T47D (cell line): ENCODE data around the gene ZNF580.

Source experiments
- DNase-seq, 2 experiments: peaks; one replicate each; pipeline versions ENCODE4 v3.0.0 to v3.0.0-alpha.2; 2011 to 2012; ENCODE audit warnings: low read depth in 1 of 2, low spot score in 1 of 2
- JUND ChIP-seq: IDR thresholded peaks from 2 replicates; pipeline ENCODE4 v1.6.1; 2012; ENCODE audit warnings: low read depth
- in situ Hi-C: cut with HindIII; loops from 2 replicates; pipeline ENCODE4 v1.10.0; 2016; ENCODE audit warnings: low sequenced_read_pairs, low pct_unique_long_range_greater_than_20kb

The ZNF580 gene

DNA sequence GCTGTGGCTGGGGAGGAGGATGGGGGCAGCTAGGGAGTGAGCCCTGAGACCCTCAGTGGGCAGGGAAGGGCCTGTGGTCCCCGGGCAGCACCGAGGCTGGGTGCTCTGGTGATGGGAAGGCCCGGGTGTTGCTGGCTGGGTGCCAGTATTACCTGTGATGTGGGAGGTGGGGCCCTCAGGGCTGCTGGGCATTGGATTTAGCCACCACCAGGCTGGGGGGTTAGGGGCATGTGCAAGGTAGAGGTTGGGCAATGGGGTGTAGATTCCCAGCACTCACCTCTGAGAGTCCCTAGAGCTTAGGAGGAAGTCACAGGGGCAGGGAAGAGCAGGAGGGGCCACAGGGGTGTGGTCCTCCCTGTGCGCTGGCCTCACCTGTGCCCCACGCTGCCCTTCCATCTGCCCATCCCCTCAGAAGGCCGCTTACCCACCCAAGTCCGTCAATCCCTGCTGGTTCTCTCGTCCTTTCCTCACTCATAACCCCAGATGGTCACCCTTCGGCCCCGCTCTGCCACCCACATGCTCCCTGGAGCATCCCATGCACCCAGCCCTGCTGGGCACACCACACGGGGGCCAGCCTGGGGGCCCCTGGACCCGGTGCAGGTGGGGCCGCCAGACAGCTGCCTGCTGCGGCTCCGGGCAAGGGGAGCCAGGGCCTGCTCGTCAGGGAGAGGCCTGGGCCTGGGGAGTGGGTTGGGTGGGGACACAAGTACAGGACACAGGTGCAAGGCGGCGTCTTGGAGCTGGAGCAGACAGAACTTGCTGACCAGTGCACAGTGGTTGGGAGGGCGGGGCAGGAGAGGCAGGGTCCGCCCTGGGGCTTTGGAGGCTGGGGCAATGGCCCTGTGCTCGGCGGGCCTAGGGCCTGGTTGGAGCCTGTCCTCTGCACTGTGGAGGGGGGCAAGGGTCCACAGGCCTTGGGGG lies 46.7 kb downstream of the ZNF580 start:
- in situ Hi-C loops: no loop called here
- no peak for DNase-seq
- no peak for TF ChIP-seq JUND

DNA sequence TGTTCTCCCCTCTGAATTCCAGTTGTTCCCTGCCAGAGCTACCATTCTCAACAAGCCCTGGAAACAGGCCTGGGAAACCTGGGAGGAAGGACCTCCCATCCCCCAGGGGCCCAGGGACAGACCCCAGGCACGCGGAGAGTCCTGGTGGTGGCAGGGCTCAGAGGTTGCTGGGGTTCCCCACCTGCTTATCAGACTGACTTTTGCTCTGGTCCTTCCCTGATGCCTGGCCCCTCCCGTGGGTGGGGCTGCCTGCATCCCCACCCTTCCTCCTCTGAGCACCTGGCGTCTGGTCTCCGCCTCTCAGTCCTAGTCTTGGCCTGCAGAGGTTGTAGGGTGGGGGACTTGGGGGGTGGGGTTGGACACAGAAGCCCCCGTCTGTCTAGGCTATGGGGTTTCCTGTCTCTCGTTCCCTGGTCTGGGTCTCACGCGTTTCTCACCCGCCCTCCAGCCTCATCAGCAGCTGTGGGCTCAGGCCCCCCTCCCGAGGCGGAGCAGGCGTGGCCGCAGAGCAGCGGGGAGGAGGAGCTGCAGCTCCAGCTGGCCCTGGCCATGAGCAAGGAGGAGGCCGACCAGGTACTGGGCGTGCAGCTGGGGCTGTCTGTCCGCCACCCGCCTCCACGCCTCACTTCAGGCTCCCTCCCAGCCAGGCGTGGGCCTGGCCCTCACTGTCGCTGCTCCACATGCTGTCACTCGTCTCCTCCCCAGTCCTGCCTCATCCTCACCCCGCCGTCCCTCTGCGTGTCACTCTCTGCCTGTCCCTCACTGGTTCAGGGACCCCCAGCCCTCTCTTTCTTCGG lies 47.8 kb downstream of the ZNF580 start:
- DNase-seq: no peak
- in situ Hi-C loops: no loop called here
- no peak for TF ChIP-seq JUND

DNA sequence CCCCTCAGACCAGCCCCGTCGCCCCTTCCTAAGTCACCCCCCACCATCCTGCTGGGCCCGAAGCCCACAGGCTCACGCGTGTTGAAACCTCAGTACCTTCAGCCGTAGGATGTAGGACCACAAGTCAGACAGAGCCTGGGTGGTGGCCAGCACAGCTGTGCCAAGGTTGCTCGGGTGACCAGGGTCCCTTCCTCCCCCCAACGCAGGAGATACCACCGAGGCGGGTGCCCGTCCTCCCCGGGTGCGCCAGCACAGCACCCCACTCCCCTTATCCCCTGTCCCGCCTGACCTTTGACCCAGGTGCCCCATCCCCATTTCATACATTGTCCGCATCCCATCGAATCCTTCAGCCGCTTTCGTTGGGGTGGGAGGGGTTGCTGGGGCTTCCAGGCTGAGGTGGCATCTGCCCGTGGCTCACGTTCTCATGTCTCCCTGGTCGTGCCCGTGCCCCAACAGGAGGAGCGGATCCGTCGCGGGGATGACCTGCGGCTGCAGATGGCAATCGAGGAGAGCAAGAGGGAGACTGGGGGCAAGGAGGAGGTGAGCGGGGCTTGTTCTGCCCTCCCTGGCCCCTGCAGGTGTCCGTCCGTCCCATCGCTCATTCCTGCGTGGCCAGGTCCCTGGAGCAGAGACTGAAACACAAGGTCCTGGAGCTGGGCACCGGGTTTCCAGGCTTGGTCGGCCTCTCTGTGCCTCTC lies 48.8 kb downstream of the ZNF580 start:
- DNase-seq: no peak
- TF ChIP-seq JUND: no peak
- in situ Hi-C loops: no loop called here

DNA sequence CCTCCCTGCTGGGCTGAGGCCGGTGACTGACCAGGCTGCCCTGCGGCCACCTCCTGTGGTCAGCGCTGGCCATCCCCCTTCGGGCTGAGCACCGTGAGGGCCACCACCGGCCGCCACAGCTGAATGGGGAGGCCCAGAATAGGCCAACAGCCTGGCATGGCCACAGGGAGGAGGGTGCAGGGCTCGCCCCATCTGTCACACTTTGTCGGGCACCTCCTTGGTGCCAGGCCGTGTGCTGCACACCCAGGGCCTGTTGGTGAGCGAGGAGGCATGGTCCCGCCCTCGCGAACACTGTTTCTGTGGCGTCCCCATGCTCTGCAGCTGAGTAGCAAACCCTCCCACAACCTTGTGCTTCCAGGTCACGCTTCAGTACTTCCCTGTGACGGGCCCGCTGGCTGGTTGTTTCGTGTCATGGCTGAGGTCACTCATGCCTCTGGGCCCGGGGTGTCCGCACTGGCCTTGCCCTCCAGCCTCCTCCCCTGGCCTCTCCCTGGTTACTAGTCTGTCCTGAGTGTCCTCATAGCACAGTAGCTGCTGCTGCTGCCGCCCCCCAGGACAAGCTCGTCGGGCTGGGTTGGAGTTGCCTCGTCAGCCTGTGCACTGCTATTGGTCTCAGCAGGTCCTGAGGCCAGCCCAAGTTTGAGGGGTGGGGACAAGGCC lies 49.4 kb downstream of the ZNF580 start:
- no peak for TF ChIP-seq JUND
- in situ Hi-C loops: no loop called here
- DNase-seq: no peak

DNA sequence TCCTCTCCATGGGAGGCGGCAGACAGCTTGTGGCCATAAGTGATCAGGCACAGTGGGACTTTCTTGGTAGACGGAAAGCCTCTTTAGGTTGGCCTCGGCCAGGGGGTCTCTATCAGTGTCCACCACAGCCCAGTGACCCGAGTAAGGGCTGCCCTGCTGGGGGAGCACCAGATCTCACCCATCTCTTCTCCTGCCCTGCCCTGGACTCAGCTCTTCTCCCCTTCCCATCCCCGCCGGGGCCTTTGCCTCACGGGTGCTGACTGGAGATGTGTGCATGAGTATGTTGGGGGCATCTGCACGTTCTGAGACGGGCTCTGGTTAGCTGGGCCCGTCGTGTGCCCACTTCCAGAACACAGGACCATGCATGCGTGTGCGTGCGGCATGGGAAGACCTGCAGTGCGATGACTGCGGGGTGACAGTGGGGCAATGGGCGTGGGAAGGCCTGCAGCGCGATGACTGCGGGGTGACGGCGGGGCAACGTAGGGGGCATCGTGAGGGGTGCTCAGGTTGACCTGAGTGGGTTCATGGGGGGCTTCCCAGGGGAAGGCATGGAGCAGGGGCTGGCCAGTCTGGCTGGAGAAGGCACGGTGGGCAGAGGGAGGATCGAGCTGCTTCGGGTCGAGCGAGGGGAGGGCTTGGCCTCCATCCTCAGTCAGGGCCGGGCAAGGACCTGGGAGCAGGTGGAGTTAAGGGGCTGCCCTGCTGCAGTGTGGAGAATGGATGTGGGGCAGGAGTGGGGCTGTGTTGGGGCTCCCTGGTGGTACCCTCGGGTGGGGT lies 50.2 kb downstream of the ZNF580 start:
- DNase-seq: no peak
- in situ Hi-C loops: no loop called here
- TF ChIP-seq JUND: no peak

- in situ Hi-C loops: no loop called here
- no peak for TF ChIP-seq JUND
- DNase-seq: no peak
These were observed 51.0 kb downstream of the ZNF580 start for GRCh38 chr19:55691561-55692481.

DNA sequence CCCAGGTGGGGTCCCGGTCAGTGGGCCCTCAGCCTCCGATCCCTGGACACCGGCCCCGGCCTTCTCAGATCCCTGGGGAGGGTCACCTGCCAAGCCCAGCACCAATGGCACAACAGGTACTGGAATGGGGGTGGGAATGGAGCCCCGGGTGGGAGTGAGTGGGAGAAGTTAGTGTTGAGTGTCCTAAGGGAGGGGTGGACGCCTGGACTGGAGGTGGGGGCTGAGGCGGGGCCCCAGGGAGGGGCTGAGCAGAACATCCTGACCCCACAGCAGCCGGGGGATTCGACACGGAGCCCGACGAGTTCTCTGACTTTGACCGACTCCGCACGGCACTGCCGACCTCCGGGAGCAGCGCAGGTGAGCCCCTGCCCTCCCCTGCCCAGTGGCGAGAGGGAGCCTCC lies 51.9 kb downstream of the ZNF580 start:
- in situ Hi-C loops: no loop called here
- TF ChIP-seq JUND: no peak
- no peak for DNase-seq
